Ascending aorta (tissue), 2 donors: ENCODE results near the gene RNF220. TPM values are rescaled to one million over a fixed set of nuclear protein-coding genes. Genes with fewer than 3 reads are reported as not detected.

ENCODE experiments used
- DNase-seq, 2 donors: peaks; one replicate each; pipeline ENCODE4 v3.0.0-alpha.2; 2019; ENCODE audit warnings: low spot score in 2 of 2
- H3K27ac ChIP-seq, 2 donors: fragments of 200-600 bp; sonication (generic); one replicate each; pipeline ENCODE4 v1.5.1; 2016 to 2017; ENCODE audit warnings: mild to moderate bottlenecking in 1 of 2
- H3K27me3 ChIP-seq: fragments of 200-600 bp; sonication (generic); one replicate; pipeline ENCODE4 v1.5.1; 2017
- H3K36me3 ChIP-seq, 2 donors: fragments of 200-600 bp; sonication (generic); one replicate each; pipeline ENCODE4 v1.5.1; 2016
- H3K4me1 ChIP-seq, 2 donors: fragments of 200-600 bp; sonication (generic); one replicate each; pipeline ENCODE4 v1.5.1; 2016 to 2017; ENCODE audit warnings: mild to moderate bottlenecking in 1 of 2
- H3K4me3 ChIP-seq, 2 donors: fragments of 200-600 bp; sonication (generic); one replicate each; pipeline ENCODE4 v1.5.1; 2016 to 2017; ENCODE audit warnings: mild to moderate bottlenecking in 1 of 2
- H3K9me3 ChIP-seq, 2 donors: fragments of 200-600 bp; sonication (generic); one replicate each; pipeline ENCODE4 v1.5.1; 2016
- intact Hi-C: fragments of 100-400 bp; cut with DNase I; formaldehyde crosslinking; loops from one replicate; pipeline ENCODE4 v1.15.1; 2023
- total RNA-seq: library from RNA; depleted of rRNA; stranded (reverse); fragments of >200 nt; gene quantifications from one replicate; pipeline ENCODE4 v1.1.0, GENCODE V29; 2016
- TF ChIP-seq, protein P1 (sequence below), 3 experiments: fragments of 200-600 bp in 2 of 3; fragments of 450-650 bp in 1 of 3; sonication (generic) in 2 of 3; IDR thresholded peaks; one replicate each; pipeline ENCODE4 v1.5.1; 2016 to 2019; ENCODE audit warnings: antibody characterized with exemption in 3 of 3, mild to moderate bottlenecking in 1 of 3, moderate library complexity in 1 of 3

RNF220 gene
- total RNA-seq, 1 donor from 2014 or later, result 54.8 TPM

DNA sequence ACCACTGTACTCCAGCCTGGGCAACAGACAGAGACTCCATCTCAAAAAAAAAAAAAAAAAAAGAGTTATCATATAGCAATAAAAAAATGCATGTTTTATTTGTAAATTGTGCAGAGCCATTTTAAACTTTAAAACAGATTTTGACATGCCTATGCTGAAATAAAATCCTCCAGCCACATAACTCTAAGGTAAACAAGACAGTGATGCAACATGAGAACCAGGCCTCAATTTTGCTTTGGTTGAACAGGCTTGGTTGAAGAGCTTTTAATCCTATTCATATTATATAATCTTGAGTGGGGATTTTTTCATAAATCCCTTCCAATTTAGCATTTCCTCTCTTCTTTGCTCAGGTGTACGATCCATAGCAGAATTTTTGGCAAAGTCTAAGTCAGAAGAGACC, 295.5 kb downstream of the RNF220 start:
- no peak overlapping the region for H3K4me3 ChIP-seq
- no peaks in the 10 kb centered on the region for H3K36me3 ChIP-seq
- no peaks in the 10 kb centered on the region for H3K9me3 ChIP-seq
- TF ChIP-seq, protein P1, sequence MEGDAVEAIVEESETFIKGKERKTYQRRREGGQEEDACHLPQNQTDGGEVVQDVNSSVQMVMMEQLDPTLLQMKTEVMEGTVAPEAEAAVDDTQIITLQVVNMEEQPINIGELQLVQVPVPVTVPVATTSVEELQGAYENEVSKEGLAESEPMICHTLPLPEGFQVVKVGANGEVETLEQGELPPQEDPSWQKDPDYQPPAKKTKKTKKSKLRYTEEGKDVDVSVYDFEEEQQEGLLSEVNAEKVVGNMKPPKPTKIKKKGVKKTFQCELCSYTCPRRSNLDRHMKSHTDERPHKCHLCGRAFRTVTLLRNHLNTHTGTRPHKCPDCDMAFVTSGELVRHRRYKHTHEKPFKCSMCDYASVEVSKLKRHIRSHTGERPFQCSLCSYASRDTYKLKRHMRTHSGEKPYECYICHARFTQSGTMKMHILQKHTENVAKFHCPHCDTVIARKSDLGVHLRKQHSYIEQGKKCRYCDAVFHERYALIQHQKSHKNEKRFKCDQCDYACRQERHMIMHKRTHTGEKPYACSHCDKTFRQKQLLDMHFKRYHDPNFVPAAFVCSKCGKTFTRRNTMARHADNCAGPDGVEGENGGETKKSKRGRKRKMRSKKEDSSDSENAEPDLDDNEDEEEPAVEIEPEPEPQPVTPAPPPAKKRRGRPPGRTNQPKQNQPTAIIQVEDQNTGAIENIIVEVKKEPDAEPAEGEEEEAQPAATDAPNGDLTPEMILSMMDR (IDR thresholded peaks at IDR 0.05), result no peak
- no peaks in the 10 kb centered on the region for H3K27me3 ChIP-seq
- H3K27ac ChIP-seq, result no peak overlapping the region
- no peaks in the 10 kb centered on the region for H3K4me1 ChIP-seq
- intact Hi-C loops, result no loop called here
- DNase-seq, result no peak

DNA sequence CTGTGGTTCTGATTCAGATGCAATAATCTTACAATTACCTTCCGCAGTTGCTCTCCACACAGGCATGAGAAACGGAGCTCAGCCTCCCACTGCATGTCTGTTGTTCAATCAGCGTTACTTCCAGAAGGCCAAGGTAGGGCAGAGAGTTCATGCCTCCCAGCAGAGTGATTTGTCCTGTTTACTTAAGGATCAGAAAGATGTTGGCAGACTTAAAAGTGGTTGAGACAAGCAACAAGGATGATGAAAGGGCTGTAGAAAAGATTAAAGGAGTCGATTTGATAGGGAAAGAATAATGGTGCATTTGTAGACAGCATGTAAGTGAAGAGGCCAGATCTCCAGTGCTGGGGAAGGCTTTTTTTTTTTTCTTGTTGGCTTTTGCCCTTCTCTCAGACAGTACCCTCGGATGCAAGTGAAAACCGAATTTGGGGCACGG, 296.1 kb downstream of the RNF220 start:
- Histone ChIP-seq H3K4me3 (no peak overlapping the region), H3K27ac (no peak overlapping the region), H3K27me3 (no peaks in the 10 kb centered on the region), H3K9me3 (no peaks in the 10 kb centered on the region), H3K36me3 (no peaks in the 10 kb centered on the region), H3K4me1 (no peaks in the 10 kb centered on the region)
- DNase-seq, result no peak
- intact Hi-C loops, result no loop called here
- TF ChIP-seq, protein P1 (IDR thresholded peaks at IDR 0.05), result no peak

Other genes starting within 250 kb of the RNF220 start
- gene DMAP1, start 191.8 kb upstream of the RNF220 start, total RNA-seq, result 42.7 TPM
- gene ERI3, start 50.0 kb upstream of the RNF220 start, total RNA-seq, result 69.3 TPM